ENCODE data around the gene EPS15. TPM values are rescaled to one million over a fixed set of nuclear protein-coding genes. Genes with fewer than 3 reads are reported as not detected.

EPS15 gene
- total RNA-seq, 4 donors from 2014 or later = 56.9 to 80.5 (median 64.3) TPM

GRCh38 chr1:51427438-51427837, 91.6 kb downstream of the EPS15 start:
- 97 to 100% methylated on average over 1 of the region's 1 CpG for whole genome bisulfite sequencing, 2 donors
- DNase-seq (ENCODE audit: low spot score in 2 of 2) = no peak
- TF ChIP-seq POLR2A (IDR thresholded peaks at IDR 0.05) (no peak), CTCF (IDR thresholded peaks at IDR 0.05) (no peak)
- intact Hi-C loops (cut with DNase I; ENCODE audit: low total_unique reads) = no loop called here
- H3K4me3 ChIP-seq (ENCODE audit: low read depth, poor library complexity, severe bottlenecking) = no peak overlapping the region

DNA sequence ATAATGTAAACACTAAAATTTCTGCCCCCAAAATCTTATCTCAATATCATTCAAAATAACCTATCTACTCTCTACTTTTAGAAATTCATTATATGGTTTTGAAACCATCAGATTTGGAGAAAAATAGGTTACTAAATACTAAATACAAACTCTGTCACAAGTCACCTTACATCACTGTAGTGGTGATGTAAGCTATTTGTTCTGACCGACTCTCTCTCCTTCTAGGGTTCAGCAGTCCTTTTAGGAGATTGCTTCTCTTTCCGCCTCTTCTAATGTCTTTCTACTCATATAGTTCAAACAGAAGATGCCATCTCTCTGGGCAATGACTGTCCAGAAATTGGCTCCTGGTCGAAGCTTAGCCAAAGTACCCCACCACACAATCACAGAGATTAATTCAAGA, 93.1 kb downstream of the EPS15 start:
- no peak overlapping the region for H3K4me3 ChIP-seq (ENCODE audit: low read depth, poor library complexity, severe bottlenecking)
- intact Hi-C loops (cut with DNase I; ENCODE audit: low total_unique reads) = no loop called here
- TF ChIP-seq POLR2A (IDR thresholded peaks at IDR 0.05) (no peak), CTCF (IDR thresholded peaks at IDR 0.05) (no peak)
- 92 to 97% methylated on average over 3 of the region's 3 CpGs for WGBS, 2 donors
- no peak for DNase-seq (ENCODE audit: low spot score in 2 of 2)

DNA sequence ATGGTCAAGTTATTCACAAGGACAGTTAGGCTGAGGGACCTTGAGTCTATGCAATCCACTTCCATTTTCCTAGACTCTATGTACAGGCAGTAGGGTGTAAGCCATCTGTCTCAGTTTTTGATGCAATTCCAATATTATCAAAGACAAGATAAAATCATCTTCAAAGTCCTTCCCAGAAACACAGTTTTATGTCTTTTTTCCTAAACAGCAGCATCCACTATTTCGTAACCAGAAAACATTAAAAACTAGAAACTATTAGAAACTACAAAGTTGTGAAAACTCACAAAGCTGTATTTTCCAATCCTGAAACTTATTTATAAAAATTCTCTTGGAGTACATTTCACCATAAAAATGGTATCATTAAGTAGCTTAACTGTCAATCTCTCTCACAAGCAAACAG, 93.8 kb downstream of the EPS15 start:
- no peak overlapping the region for H3K4me3 ChIP-seq (ENCODE audit: low read depth, poor library complexity, severe bottlenecking)
- TF ChIP-seq CTCF (IDR thresholded peaks at IDR 0.05) (no peak), POLR2A (IDR thresholded peaks at IDR 0.05) (no peak)
- 88 to 95% methylated on average over 1 of the region's 1 CpG for WGBS, 2 donors
- DNase-seq (ENCODE audit: low spot score in 2 of 2) = no peak
- intact Hi-C loops (cut with DNase I; ENCODE audit: low total_unique reads) = no loop called here

GRCh38 chr1:51423073-51423821, 95.8 kb downstream of the EPS15 start:
- TF ChIP-seq POLR2A (IDR thresholded peaks at IDR 0.05) = no peak
- no peak for TF ChIP-seq CTCF (IDR thresholded peaks at IDR 0.05)
- WGBS, 2 donors = 78 to 80% methylated on average over 7 of the region's 7 CpGs
- intact Hi-C loops (cut with DNase I; ENCODE audit: low total_unique reads) = no loop called here

GRCh38 chr1:51422367-51423072, 96.5 kb downstream of the EPS15 start:
- intact Hi-C loops (cut with DNase I; ENCODE audit: low total_unique reads) = no loop called here
- 73 to 78% methylated on average over 8 of the region's 8 CpGs for WGBS, 2 donors
- DNase-seq (ENCODE audit: low spot score in 2 of 2) = no peak
- H3K4me3 ChIP-seq (ENCODE audit: low read depth, poor library complexity, severe bottlenecking) = no peak overlapping the region
- TF ChIP-seq POLR2A (IDR thresholded peaks at IDR 0.05) (no peak), CTCF (IDR thresholded peaks at IDR 0.05) (no peak)

More at GRCh38 chr1:51423073-51423821, 95.8 kb downstream of the EPS15 start:
- no peak overlapping the region for H3K4me3 ChIP-seq (ENCODE audit: low read depth, poor library complexity, severe bottlenecking)
- no peak for DNase-seq (ENCODE audit: low spot score in 2 of 2)

Measured in lower leg skin (tissue), 4 donors.